ENCODE data around the gene ZNF592.
"Not testable (repeated sequence)": the region's sequence is repeated elsewhere in the genome, so short reads cannot be mapped to it uniquely, and the experiment has no call there.

The ZNF592 gene

DNA sequence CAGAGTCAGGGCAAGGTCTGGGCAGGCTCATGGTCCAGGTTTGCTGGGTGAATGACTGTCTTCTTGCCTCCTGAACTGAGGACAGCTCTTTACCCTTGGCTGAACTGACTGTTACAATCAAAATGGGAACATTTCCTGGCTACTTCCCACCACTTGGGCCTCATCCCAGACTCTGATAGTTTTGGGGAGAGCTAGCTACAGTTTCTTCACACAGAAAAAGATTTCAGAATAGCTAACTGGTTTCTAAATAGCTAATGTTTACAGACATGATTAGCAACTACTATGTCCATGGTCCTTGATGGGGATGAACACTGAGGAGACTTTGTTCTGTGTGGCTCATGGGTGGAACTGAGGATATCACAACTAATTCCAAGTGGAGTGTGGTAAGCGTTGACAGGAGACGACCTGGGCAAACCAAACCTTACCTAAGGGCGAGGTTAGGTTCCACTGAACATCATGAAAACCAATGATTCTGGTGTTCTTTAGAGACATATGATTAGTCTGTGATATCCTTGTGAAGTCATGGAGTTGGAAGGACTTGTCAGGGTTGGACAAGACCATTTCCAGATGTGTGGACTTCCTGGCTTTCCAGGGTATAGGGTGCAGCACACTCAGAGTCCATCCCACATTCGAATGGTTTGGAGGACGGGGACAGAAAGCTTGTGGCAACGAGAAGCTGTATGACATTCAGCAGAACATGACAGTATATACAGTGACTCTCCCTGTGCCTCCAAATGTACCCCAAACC lies 76.0 kb downstream of the ZNF592 start:
- DNase-seq (ENCODE audit: low read depth in 2 of 2, low spot score in 1 of 2) = no peak

DNA sequence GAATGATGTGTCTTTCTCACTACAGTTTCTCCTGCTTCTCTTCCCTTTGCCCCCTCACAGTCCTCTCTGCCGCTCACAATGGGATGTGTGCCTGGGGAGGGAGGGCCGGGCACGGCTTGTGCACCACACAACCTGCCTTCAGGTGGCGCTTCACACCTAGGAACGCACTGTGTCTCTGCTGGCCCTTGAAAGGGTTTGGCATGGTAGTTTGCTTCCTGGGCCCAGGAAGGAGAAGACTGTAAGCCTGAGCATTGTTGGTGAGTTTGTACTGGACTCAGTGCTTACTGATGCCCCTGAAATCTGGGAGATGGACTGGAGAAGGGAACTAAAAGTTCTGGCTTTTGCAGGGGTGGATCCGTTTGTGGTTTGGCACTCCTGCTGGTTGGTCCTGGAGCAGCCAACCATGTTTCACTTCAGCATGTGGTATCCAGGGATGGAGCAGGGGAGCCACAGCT lies 78.0 kb downstream of the ZNF592 start:
- DNase-seq (ENCODE audit: low read depth in 2 of 2, low spot score in 1 of 2) = no peak

DNA sequence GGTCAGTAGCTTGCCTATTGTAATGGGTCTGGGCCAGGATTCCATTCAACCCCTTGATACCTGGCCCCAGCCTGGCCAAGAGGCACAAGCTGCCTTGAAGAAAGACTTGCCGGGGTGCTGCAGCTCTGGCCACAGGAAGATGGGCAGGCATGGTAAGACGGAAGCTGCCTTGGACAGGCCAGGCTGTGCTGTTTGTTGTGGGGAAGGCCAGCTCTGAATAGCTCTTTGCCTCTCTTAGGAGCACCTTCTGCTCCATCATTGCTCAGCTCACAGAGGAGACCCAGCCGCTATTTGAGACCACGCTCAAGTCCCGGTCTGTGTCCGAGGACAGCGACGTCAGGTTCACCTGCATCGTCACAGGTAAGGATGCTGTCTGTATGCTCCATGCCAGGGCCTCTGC lies 78.9 kb downstream of the ZNF592 start:
- DNase-seq (ENCODE audit: low read depth in 2 of 2, low spot score in 1 of 2) = no peak

DNA sequence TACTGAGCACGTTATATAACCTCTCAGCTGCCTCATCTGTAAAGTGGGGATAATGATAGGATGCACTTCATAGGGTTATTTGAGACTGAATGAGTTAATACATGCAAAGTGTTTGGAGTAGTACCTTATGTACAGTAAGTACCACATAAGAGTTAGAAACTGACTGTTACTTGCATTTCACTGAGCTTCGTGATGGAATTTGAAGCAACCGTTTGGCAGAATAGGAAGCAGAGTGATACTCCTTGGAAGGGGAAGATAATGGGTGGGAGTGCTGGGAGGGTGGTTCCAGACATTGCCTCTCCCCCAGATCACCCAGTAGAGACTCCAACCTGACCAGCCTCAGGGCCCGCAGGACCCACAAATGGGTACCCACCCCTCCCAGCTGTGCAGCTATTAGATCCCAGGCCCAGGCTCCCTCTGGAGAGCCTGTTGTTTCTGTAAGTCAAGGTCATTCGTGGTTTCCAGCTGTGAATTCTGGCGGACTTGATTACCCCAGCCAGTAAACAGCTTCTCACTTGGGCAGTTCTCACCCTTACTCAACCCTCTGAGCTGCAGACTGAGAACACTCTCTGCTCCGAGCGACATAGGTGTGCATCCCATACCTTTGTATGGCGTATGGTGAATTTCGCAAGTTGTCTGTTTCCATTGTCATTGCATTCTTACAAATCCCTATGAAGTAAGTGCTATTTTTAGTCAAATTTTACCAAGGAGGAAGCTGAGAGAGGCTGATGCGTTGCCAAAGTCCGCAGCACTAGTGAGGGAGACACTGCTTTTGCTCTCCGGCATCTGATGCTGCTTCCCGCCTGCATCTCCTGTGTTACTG lies 79.9 kb downstream of the ZNF592 start:
- DNase-seq (ENCODE audit: low read depth in 2 of 2, low spot score in 1 of 2) = no peak

DNA sequence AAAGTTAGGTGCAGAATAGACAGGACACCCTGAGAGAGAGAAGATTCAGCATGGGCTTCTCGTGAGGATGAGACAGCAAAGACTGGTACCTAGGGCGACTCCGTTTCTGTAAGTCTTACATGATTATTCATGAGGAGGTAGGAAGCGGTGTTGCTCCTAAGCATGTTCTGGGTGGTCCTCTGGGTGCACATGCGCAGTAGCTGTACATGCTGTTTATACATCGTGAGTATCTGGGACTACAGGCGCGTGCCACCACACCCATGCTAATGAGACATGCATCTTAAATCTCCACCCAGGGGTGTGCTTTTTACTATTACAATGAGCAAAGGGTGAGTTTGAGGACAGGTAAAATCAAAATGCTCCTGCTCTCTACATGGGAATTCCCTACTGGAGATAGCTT lies 81.0 kb downstream of the ZNF592 start:
- no peak for DNase-seq (ENCODE audit: low read depth in 2 of 2, low spot score in 1 of 2)

DNA sequence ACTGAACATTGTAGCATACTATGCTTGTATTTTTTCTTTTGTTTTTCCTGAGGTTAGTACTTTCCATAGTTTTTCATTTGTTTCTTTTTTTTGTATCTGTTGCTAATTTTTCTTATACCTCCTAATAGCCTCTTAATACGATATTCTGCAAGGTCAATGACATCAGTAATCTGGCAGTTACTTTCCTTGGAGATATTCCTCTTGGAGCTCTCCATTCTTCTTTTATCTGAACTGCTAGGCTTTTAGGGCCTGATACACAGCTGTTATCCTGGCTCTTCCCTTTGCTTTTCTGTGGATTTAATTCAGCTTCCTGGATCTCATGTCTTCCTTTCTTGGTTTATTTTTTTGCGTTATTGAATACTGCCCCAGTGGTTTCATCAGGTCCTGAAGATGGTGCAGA lies 81.6 kb downstream of the ZNF592 start:
- no peak for DNase-seq (ENCODE audit: low read depth in 2 of 2, low spot score in 1 of 2)

DNA sequence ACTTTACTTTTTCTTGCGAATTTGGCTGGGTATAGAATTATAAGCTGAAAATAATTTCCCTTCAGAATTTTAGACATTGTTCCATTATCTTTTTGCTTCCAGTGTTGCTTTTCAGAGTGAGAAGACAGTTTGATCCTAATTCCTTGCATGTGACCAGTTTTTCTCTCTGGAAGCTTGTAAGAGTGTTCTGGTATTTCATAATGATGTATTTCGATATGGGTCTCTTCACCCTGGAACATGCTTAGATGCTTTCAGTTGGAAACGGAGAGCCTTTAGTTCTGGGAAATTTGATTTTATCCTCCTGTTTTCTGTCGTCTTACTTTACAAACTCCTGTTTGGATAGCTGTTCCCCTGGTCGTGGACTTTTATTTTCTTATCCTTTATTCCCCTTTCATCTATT lies 82.6 kb downstream of the ZNF592 start:
- no peak for DNase-seq (ENCODE audit: low read depth in 2 of 2, low spot score in 1 of 2)

DNA sequence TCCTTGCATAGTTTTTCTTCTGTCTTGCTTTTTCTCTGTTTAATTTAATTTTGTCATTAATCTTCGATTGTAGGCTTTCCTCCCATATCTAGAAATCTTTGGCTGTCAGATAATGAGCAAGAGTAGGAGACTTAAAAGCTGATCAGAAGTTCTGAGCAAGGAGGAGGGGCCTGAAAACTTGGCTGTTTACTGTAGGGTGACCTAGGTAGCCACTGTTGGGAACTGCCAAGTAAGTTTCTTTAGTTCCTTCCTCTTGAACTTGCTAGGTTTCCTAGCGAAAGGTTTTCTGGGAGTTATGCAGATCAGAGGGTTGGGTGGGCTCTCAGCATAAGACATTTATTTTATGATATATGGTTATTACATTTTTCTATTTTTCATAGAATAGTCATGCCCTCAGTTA lies 83.2 kb downstream of the ZNF592 start:
- DNase-seq (ENCODE audit: low read depth in 2 of 2, low spot score in 1 of 2) = no peak

DNA sequence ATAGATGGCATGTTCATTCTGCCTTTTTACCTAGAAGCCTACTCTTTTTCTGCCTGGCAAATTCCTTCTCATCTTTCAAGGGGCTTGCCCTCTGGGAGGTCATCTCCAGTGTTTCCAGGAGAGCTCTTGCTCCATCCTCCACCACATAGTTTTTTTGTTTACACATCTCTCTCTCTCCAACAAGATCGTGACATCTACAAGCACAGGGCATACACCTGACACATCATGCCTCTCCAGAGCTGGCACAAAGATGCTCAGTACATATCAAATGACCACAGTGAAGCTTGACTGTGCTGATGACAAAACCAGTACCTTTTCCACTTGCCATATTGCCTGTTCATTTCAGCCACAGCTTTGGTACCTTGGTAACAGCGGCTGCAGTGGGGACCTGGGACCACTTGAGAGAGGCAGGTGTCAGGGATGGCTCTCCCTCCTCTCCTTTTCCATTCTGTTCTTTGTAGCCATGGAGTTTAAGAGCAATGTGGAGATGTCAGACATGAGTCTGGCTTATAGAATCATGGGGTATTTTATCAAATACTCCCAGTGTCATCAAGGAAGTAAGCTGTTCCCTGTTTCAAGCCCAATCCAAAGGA lies 84.2 kb downstream of the ZNF592 start:
- DNase-seq (ENCODE audit: low read depth in 2 of 2, low spot score in 1 of 2) = no peak

DNA sequence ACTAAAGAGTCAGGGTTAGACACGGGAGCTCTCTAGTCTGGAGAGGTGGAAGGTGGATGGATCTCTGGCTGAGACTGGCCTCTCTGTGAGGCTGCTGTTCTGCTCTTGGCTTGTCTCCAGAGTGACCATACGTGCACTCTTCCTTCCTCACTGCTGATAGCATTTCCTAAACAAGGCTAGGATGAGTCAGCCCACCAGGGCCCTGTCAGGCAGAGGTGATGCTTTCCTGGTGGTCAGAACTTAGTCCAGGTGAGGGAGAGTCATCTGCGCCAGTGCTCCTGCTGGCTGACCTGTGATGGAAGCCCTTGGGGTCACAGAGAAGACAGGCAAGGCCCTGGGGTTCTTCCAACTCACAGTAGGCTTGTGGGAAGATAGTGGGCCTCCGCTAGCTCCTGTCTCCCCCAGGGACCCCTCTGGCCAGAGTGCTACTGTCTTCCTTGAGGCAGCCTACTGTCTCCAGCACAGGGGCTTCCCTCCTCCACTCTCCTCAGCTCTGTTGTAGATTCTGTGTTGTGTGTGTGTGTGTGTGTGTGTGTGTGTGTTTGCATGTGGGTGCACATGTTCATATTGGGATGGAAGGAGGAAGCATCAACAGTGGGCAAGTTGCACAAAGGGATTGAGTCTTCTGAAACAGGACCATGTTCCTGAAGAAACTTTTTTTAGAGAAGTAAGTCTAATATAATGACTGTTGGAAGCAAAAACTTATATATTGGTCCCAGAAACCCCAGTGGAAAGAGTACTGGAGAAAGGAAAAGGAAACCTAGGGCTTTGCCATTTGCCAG lies 85.2 kb downstream of the ZNF592 start:
- DNase-seq (ENCODE audit: low read depth in 2 of 2, low spot score in 1 of 2) = no peak

DNA sequence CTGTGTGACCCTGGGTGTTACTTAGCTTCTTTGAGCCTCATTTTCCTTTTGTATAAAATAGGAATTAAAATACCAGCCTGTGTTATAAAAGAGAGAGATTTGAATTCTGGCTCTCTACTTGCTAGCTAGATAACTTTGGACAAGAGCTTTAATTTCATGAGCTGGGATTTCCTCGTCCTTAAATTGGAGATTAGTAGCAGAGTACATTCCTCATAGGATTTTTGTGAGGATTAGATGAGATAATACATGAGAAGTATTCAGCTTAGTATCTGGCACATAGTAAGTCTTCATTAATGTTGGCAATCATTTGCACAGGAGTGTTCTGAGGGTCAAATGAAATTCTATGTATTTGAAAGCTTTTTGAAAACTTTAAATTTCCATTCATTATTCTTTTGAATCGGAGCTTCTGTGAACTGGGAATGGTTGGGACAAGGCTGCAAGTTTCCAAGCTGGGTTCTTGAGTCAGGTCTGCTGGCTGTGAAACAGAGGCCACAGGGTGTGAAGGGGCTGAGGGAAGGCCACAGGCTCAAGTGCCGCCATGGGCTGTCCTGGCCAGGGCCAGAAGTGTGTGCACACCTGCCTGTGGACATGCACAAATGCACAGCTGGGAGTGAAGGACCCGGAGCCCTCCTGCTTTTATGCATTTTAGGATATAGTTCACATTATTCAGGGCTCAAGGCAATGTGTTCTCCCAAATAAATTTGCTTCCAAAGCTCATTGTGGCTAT lies 86.0 kb downstream of the ZNF592 start:
- no peak for DNase-seq (ENCODE audit: low read depth in 2 of 2, low spot score in 1 of 2)

DNA sequence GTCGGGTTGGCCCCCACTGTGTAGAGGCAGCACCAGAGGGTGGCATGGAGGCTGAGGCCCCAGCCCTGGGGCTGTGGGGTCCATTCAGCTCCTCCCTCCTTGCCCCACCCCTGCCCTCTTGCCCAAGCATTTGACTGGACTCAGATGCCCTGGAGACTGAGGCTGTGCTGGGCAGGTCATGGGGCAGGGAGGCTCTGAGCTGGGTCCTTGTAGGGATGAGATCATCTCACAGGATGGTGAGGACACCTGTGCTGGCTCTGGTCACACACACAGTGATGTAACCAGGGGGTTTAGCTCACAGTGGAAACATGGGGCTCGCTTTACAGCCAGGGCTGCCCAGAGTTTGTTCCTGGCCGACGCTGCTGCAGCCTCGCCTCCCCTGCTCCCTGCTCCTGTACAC lies 86.6 kb downstream of the ZNF592 start:
- no peak for DNase-seq (ENCODE audit: low read depth in 2 of 2, low spot score in 1 of 2)

DNA sequence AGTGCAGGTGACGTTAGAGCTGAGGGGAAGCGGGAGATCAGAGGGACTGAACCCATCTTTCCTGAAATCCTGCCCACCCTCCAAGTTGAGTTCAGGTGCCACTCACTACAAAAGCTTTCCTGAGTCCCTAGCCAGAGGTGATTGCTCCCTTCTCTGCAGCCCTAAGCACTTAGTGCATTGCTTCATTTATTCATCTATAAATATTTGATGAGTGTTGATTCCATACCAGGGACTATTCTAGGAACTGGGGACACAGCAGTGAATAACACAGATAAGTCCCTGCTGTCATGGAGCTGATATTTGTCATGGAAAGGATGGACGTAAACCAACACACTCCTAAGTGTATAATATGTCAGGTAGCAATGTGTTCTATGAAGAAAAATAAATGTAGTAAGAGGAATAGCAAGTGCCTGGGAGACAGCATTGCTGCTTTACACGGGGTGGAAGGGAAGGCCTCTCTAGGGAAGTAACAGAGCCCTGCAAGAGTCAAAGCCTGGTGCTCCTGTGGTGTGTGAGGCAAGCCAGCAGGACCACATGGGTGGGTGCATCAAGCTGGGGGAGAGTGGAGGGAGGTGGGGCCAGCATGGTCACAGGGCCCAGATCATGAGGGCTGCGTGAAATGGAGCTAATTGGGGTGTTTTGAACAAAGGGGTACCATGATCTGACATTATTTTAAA lies 87.4 kb downstream of the ZNF592 start:
- no peak for DNase-seq (ENCODE audit: low read depth in 2 of 2, low spot score in 1 of 2)

DNA sequence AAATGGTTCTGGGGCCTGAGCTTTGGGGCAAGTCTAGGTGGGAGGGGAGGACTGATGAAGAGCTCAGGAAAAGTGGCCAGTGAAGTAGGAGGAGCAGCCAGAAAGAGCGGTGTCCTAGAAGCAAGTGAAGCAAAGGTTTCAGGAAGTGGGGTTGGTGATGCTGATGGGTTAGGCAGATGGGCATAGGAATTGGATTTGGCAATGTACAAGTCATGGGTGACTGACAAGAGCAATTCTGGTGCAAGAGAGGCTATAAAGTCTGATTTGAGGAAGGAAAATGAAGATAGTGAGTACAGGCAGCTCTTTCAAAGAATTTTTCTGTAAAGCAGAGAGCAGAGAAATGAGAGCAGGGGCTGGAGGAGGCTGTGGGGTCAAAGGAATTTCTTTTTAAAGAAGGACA lies 88.5 kb downstream of the ZNF592 start:
- DNase-seq (ENCODE audit: low read depth in 2 of 2, low spot score in 1 of 2) = no peak

DNA sequence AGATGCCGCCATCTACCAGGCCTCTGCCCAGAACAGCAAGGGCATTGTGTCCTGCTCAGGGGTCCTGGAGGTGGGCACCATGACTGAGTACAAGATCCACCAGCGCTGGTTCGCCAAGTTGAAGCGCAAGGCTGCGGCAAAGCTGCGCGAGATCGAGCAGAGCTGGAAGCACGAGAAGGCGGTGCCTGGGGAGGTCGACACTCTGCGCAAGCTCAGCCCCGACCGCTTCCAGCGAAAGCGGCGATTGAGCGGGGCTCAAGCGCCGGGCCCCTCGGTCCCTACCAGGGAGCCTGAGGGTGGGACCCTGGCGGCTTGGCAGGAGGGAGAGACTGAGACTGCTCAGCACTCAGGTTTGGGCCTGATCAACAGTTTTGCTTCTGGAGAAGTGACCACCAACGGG lies 91.3 kb downstream of the ZNF592 start:
- DNase-seq (ENCODE audit: low read depth in 2 of 2, low spot score in 1 of 2) = no peak

DNA sequence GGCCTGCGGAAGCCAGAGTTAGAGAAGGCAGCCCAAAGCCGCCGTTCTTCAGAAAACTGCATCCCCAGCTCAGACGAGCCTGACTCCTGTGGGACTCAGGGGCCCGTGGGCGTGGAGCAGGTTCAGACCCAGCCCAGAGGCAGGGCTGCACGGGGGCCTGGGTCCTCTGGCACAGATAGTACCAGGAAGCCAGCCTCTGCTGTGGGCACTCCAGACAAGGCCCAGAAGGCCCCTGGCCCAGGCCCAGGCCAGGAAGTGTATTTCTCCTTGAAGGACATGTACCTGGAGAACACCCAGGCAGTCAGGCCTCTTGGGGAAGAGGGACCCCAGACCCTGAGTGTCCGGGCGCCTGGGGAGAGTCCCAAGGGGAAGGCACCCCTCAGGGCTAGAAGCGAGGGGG lies 91.9 kb downstream of the ZNF592 start:
- no peak for DNase-seq (ENCODE audit: low read depth in 2 of 2, low spot score in 1 of 2)

DNA sequence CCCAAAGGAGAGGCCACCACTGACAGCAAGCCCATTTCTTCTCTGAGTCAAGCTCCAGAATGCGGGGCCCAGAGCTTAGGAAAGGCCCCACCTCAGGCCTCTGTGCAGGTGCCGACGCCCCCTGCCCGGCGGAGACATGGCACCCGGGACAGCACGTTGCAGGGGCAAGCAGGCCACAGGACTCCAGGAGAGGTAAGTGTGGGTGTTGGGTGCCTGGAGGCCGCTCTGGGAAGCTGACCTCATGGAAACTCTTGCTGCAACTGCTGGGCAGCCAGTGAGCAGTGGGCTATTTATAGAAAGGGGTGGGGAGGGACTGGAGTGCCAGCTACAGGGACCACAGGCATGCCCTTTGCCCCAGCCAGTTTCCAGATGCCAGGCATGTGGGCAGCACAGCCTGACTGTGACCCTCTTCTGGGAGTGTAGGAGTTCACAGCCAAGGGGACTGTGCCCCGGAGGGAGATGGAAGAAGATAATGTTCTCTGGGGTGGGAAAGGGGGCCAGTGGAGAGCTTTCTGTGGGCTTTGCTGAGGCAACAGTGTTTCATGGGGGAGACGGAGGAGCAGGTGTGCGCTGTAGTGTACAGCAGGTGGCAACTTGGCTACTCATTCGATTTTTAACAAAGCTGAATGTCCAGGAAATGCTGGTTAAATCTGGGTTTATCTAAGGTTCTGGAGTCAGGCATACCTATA lies 92.5 kb downstream of the ZNF592 start:
- no peak for DNase-seq (ENCODE audit: low read depth in 2 of 2, low spot score in 1 of 2)

DNA sequence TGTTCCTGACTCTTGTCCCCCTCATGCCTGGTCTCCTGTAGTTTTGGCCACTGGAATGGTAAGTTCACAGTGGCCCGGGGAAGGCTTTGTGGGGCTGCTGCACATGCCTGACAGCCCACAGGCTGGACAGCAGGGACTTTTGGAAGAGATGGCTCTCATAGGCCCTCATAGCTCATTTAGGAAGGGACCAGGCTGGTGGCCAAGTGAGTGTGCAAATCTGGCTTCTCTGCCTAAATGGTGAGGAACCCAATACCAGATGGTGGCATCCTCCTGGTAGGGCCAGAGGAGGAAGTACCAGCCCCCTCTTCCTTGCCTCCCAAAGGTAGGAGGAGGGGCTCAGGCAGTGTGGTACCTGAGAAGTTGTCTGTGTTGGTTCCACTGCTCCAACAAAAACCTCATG lies 94.4 kb downstream of the ZNF592 start:
- DNase-seq (ENCODE audit: low read depth in 2 of 2, low spot score in 1 of 2) = no peak

DNA sequence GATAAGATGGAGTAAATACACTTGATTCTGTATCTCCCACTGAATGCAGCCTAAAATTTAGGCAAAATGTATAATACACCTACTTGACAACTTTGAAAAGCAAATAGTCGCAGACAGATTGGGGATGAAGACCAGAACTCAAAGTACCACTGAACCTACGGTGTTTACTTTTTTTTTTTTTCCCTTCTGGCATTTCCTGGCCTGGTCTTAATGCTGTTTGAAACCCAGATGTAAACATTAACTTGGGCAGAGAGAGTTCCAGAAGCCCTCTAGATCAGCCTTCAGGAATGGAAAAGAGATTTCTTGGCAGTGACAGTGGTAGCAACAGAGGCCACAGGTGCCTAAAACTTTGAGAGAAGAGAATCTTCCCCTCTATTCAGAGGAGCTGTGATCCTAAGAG lies 96.6 kb downstream of the ZNF592 start:
- no peak for DNase-seq (ENCODE audit: low read depth in 2 of 2, low spot score in 1 of 2)

DNA sequence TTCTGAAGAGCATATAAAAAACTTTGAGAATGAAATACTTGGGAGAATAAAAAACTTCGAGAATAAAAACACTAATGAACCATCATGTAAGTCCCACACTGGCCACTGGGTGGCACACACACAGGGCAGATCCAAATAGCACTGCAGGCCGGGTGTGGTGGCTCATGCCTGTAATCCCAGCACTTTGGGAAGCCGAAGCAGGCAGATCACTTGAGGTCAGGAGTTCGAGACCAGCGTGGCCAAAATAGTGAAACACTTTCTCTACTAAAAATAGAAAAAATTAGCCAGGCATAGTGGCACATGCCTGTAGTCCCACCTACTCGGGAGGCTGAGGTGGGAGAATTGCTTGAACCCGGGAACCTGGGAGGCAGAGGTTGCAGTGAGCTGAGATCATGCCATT lies 97.2 kb downstream of the ZNF592 start:
- DNase-seq (ENCODE audit: low read depth in 2 of 2, low spot score in 1 of 2) = not testable (repeated sequence)

Data from stimulated activated CD8-positive, alpha-beta memory T cell treated with anti-CD3 and anti-CD28 coated beads, Interleukin-4, amount 100 ng/mL, for 4 hours (primary cell).